Measurements from ENCODE around the gene MYL5. TPM values are rescaled to one million over a fixed set of nuclear protein-coding genes. Genes with fewer than 3 reads are reported as not detected.
"Not testable (repeated sequence)": the region's sequence is repeated elsewhere in the genome, so short reads cannot be mapped to it uniquely, and the experiment has no call there.

MYL5 gene
- total and polyA plus RNA-seq, 4 experiments from 2014 or later = 2.1 to 15.4 (median 7.7) TPM

DNA sequence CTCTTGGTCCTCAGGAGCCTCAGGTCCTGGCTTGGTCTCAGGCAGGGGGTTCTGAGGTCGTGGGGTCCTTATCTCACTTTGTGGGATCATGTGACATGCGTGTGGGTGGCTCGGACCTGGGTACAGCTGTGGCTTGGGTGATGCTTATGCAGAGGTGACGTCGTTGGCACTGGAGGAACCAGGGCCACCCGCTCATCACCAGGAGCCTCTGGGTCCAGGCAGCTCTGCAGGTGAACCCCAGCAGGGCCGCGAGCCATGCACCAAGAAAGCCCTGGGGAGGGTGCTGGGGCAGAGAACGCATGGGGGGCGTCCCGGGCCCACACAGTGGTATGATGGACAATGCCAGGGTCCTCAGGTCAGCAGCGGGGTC, 9.0 kb upstream of the MYL5 start:
- Histone ChIP-seq H3K27ac (ENCODE audit: low read depth, low read length) (no peak overlapping the region), H3K4me1 (ENCODE audit: insufficient read depth, low read length) (peaks cover 17% of the 10 kb centered on the region), H3K36me3 (ENCODE audit: insufficient read depth, low read length) (no peaks in the 10 kb centered on the region), H3K27me3 (ENCODE audit: insufficient read depth, low read length) (no peaks in the 10 kb centered on the region), H3K9me3 (ENCODE audit: control insufficient read depth in 1 of 2, low read length in 2 of 2) (no peaks in the 10 kb centered on the region), H3K4me3 (ENCODE audit: low read length in 2 of 2) (no peak overlapping the region)
- ChIA-PET CTCF (ENCODE audit: partially characterized antibody) (interaction anchor here (3.2 kb wide), 1 partner anchor 8 kb away, joined by 19 read pairs; the partner anchor contains the start of genes ATP5ME and MYL5), POLR2A (ENCODE audit: partially characterized antibody) (interaction anchor here (4.2 kb wide), 1 partner anchor 9 kb away, joined by 57 read pairs; the partner anchor contains the start of genes ATP5ME and MYL5)
- Mint-ChIP-seq H3K4me3 (peak overlapping the region in 5 of 8 donors; percentile 6 to 87 (median 38)), H3K27ac (peak overlapping the region in 3 of 7 donors; percentile 23 to 77 (median 53)), H3K9me3 (peaks cover 0 to 2% (median 0%) of the 10 kb centered on the region in 8 donors), H3K27me3 (no peaks in the 10 kb centered on the region), H3K4me1 (peaks cover 6 to 22% (median 10%) of the 10 kb centered on the region in 4 donors), H3K36me3 (no peaks in the 10 kb centered on the region)
- intact Hi-C loops (cut with micrococcal nuclease) = no loop called here
- peak in 1 of 5 donors; percentile 30 for DNase-seq

DNA sequence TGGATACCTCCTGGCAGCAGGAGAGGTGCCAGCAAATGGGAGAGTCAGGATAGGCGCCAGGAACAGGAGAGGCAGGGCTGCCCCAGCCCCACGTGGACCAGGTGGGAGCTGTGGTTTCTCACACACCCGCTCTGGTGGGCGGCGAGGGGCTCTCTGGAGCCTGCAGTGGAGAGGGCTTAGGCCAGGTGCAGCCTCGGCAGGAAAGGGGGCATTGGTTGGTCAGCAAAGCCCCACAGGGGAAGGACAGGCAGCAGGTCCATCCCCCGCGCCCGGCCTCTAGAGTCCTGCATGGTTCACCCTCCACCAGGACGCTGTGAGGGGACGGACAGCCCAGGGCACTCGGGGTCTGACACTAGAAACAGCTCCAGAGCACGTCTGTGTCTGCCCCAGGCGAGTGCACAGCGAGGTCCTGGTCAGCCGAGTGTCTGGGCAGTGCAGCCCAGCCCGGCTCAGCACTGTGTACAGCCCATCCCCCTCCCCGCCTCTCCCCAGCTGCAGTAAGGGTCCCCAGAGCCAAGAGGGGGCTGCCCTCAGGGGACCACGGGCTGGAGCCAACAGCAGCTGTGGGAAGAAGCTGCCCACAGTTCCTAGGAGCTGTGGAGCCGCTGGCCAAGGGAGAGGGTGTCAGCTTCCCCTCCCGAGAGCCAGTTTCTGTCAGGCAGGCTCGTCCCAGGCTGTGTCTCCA, 8.4 kb upstream of the MYL5 start:
- POLR2A ChIA-PET (ENCODE audit: partially characterized antibody) = interaction anchor here (0.7 to 4.2 kb wide), 3 partner anchors 9 to 44 kb away, joined by 3 to 57 read pairs (median 3); partner anchors contain the start of genes ATP5ME and MYL5
- H3K36me3 Mint-ChIP-seq = peaks cover 4 to 5% of the 10 kb centered on the region in 2 donors
- peaks cover 17% of the 10 kb centered on the region for H3K4me1 ChIP-seq (ENCODE audit: insufficient read depth, low read length)
- no peaks in the 10 kb centered on the region for H3K9me3 Mint-ChIP-seq
- CTCF ChIA-PET (ENCODE audit: partially characterized antibody) = interaction anchor here (1.1 kb wide), 1 partner anchor 18 kb away, joined by 3 read pairs; no protein-coding TSS in a partner anchor
- no peaks in the 10 kb centered on the region for H3K36me3 ChIP-seq (ENCODE audit: insufficient read depth, low read length)
- H3K4me3 ChIP-seq (ENCODE audit: low read length in 2 of 2) = no peak overlapping the region
- intact Hi-C loops (cut with micrococcal nuclease) = no loop called here
- no peaks in the 10 kb centered on the region for H3K27me3 Mint-ChIP-seq
- H3K4me1 Mint-ChIP-seq = peaks cover 3 to 20% (median 10%) of the 10 kb centered on the region in 4 donors
- H3K27ac Mint-ChIP-seq = peak overlapping the region in 2 of 7 donors; percentile 53 to 77
- H3K4me3 Mint-ChIP-seq = no peak overlapping the region
- H3K27ac ChIP-seq (ENCODE audit: low read depth, low read length) = no peak overlapping the region
- no peaks in the 10 kb centered on the region for H3K9me3 ChIP-seq (ENCODE audit: control insufficient read depth in 1 of 2, low read length in 2 of 2)
- DNase-seq = peak in 1 of 5 donors; percentile 30
- H3K27me3 ChIP-seq (ENCODE audit: insufficient read depth, low read length) = no peaks in the 10 kb centered on the region

- Histone ChIP-seq H3K36me3 (ENCODE audit: insufficient read depth, low read length) (peaks cover under 1% of the 10 kb centered on the region), H3K27me3 (ENCODE audit: insufficient read depth, low read length) (no peaks in the 10 kb centered on the region), H3K27ac (ENCODE audit: low read depth, low read length) (no peak overlapping the region), H3K4me3 (ENCODE audit: low read length in 2 of 2) (no peak overlapping the region), H3K9me3 (ENCODE audit: control insufficient read depth in 1 of 2, low read length in 2 of 2) (no peaks in the 10 kb centered on the region), H3K4me1 (ENCODE audit: insufficient read depth, low read length) (peaks cover 17% of the 10 kb centered on the region)
- intact Hi-C loops (cut with micrococcal nuclease) = no loop called here
- Mint-ChIP-seq H3K4me1 (peaks cover 2 to 18% (median 10%) of the 10 kb centered on the region in 4 donors), H3K9me3 (no peaks in the 10 kb centered on the region), H3K4me3 (no peak overlapping the region), H3K36me3 (peaks cover 6% of the 10 kb centered on the region in 2 donors), H3K27ac (no peak overlapping the region), H3K27me3 (no peaks in the 10 kb centered on the region)
- ChIA-PET POLR2A (ENCODE audit: partially characterized antibody) (interaction anchor here (0.7 to 4.2 kb wide), 3 partner anchors 8 to 43 kb away, joined by 3 to 57 read pairs (median 3); partner anchors contain the start of genes ATP5ME and MYL5), CTCF (ENCODE audit: partially characterized antibody) (interaction anchor here (1.1 kb wide), 1 partner anchor 17 kb away, joined by 3 read pairs; no protein-coding TSS in a partner anchor)
- peak in 1 of 5 donors; percentile 13 for DNase-seq
Measured at GRCh38 chr4:666436-666810, 7.9 kb upstream of the MYL5 start.

- H3K27me3 ChIP-seq (ENCODE audit: insufficient read depth, low read length) = no peaks in the 10 kb centered on the region
- POLR2A ChIA-PET (ENCODE audit: partially characterized antibody) = interaction anchor here (1.2 kb wide), 1 partner anchor 13 kb away, joined by 3 read pairs; no protein-coding TSS in a partner anchor
- H3K4me1 ChIP-seq (ENCODE audit: insufficient read depth, low read length) = peaks cover 17% of the 10 kb centered on the region
- H3K27ac Mint-ChIP-seq = no peak overlapping the region
- peaks cover 6% of the 10 kb centered on the region for H3K36me3 ChIP-seq (ENCODE audit: insufficient read depth, low read length)
- peaks cover 6% of the 10 kb centered on the region in 2 donors for H3K36me3 Mint-ChIP-seq
- H3K9me3 ChIP-seq (ENCODE audit: control insufficient read depth in 1 of 2, low read length in 2 of 2) = no peaks in the 10 kb centered on the region
- H3K27ac ChIP-seq (ENCODE audit: low read depth, low read length) = no peak overlapping the region
- H3K4me3 ChIP-seq (ENCODE audit: low read length in 2 of 2) = no peak overlapping the region
- intact Hi-C loops (cut with micrococcal nuclease) = no loop called here
- peaks cover 2 to 18% (median 10%) of the 10 kb centered on the region in 4 donors for H3K4me1 Mint-ChIP-seq
- H3K4me3 Mint-ChIP-seq = peak overlapping the region in 1 of 8 donors; percentile 17
- H3K27me3 Mint-ChIP-seq = no peaks in the 10 kb centered on the region
- CTCF ChIA-PET (ENCODE audit: partially characterized antibody) = interaction anchor here (1.1 kb wide), 1 partner anchor 17 kb away, joined by 3 read pairs; no protein-coding TSS in a partner anchor
- peak in 1 of 5 donors; percentile 22 for DNase-seq
- no peaks in the 10 kb centered on the region for H3K9me3 Mint-ChIP-seq
Measured at GRCh38 chr4:666822-667544, 7.4 kb upstream of the MYL5 start.

DNA sequence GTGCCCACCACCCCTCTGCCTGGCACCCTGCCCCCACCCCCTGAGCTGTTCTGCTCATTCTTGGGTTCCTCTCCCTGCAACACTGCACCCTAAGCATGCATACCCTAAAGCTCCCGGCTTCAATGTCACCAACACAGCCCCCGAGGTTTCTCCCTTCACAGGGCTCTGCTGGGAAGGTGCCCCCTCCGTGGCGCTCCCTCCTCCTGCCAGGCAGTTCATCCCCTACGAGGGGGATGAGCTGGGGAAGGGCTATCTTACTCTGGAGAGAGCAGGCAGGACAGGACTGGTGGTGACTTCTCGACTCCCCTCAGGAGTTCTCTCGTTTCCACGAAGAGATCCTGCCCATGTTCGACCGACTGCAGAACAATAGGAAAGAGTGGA, 6.8 kb upstream of the MYL5 start:
- Mint-ChIP-seq H3K4me1 (peaks cover 2 to 18% (median 10%) of the 10 kb centered on the region in 4 donors), H3K27ac (peak overlapping the region in 1 of 7 donors; percentile 18), H3K9me3 (no peaks in the 10 kb centered on the region), H3K36me3 (peaks cover 6 to 10% of the 10 kb centered on the region in 2 donors), H3K4me3 (peak overlapping the region in 1 of 8 donors; percentile 17), H3K27me3 (no peaks in the 10 kb centered on the region)
- ChIA-PET CTCF (ENCODE audit: partially characterized antibody) (no interaction called here), POLR2A (ENCODE audit: partially characterized antibody) (no interaction called here)
- intact Hi-C loops (cut with micrococcal nuclease) = no loop called here
- H3K4me1 ChIP-seq (ENCODE audit: insufficient read depth, low read length) = peaks cover 17% of the 10 kb centered on the region
- H3K27me3 ChIP-seq (ENCODE audit: insufficient read depth, low read length) = no peaks in the 10 kb centered on the region
- peaks cover 12% of the 10 kb centered on the region for H3K36me3 ChIP-seq (ENCODE audit: insufficient read depth, low read length)
- peak in 1 of 5 donors; percentile 25 for DNase-seq
- H3K4me3 ChIP-seq (ENCODE audit: low read length in 2 of 2) = no peak overlapping the region
- no peaks in the 10 kb centered on the region for H3K9me3 ChIP-seq (ENCODE audit: control insufficient read depth in 1 of 2, low read length in 2 of 2)
- no peak overlapping the region for H3K27ac ChIP-seq (ENCODE audit: low read depth, low read length)

DNA sequence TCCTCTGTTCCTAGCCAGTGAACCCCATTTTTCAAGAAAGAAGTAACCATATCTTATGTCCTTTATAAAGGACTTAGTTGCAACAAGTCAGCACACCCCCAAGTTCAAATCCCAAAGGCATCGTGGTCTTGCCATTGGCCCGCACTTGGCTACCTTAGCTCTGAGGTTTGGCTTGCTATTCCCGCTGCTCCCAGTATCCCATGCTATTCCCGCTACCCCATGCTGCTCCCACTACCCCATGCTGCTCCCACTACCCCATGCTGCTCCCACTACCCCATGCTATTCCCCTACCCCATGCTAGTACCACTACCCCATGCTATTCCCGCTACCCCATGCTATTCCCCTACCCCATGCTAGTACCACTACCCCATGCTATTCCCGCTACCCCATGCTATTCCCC, 6.1 kb upstream of the MYL5 start:
- H3K4me3 Mint-ChIP-seq; POLR2A ChIA-PET (ENCODE audit: partially characterized antibody); H3K4me3 ChIP-seq (ENCODE audit: low read length in 2 of 2); H3K9me3 ChIP-seq (ENCODE audit: control insufficient read depth in 1 of 2, low read length in 2 of 2); H3K27me3 Mint-ChIP-seq; H3K27ac ChIP-seq (ENCODE audit: low read depth, low read length); H3K9me3 Mint-ChIP-seq; H3K27me3 ChIP-seq (ENCODE audit: insufficient read depth, low read length); CTCF ChIA-PET (ENCODE audit: partially characterized antibody); intact Hi-C loops (cut with micrococcal nuclease): not testable (repeated sequence)
- Histone ChIP-seq H3K36me3 (ENCODE audit: insufficient read depth, low read length) (peaks cover 12% of the 10 kb centered on the region), H3K4me1 (ENCODE audit: insufficient read depth, low read length) (peaks cover 15% of the 10 kb centered on the region)
- Mint-ChIP-seq H3K36me3 (peaks cover 9 to 12% of the 10 kb centered on the region in 2 donors), H3K27ac (peak overlapping the region in 1 of 7 donors; percentile 36), H3K4me1 (peaks cover 2 to 17% (median 12%) of the 10 kb centered on the region in 4 donors)
- DNase-seq = peak in 1 of 5 donors; percentile 2
